AG04450 (cell line): Measurements from ENCODE around the gene VPS11. TPM values are rescaled to one million over a fixed set of nuclear protein-coding genes. Genes with fewer than 3 reads are reported as not detected.
A peak's percentile ranks its signal among the peaks of the same experiment; 100 is the strongest.

ENCODE experiments used
- CTCF ChIA-PET: fragments of 300-600, 350-600 bp; formaldehyde crosslinking; extraction: SDS; loops from one replicate; lab custom pipeline; 2022; ENCODE audit warnings: antibody characterized with exemption, inconsistent platforms; lab: Charles Lee
- POLR2A ChIA-PET: fragments of 350-600 bp; formaldehyde crosslinking; extraction: SDS; loops from one replicate; lab custom pipeline; 2021; ENCODE audit warnings: antibody characterized with exemption, inconsistent platforms; lab: Yijun Ruan, JAX
- DNase-seq: peaks from one replicate; pipeline ENCODE4 v3.0.0-alpha.2; 2011; ENCODE audit warnings: low read depth, low spot score
- H3K27ac ChIP-seq: one replicate; pipeline ENCODE4 v1.5.1; 2012; ENCODE audit warnings: low read depth, low read length, control low read depth
- H3K27me3 ChIP-seq: one replicate; pipeline ENCODE4 v1.6.0; 2012; ENCODE audit warnings: low read length; ENCODE audit not compliant: control insufficient read depth, insufficient read depth
- H3K4me3 ChIP-seq: 2 replicates; pipeline ENCODE4 v1.5.1; 2011; ENCODE audit warnings: mild to moderate bottlenecking, low read depth, low read length, control low read depth
- H3K9me3 ChIP-seq: 2 replicates; pipeline ENCODE4 v1.5.1; 2012; ENCODE audit warnings: low read length; ENCODE audit not compliant: control insufficient read depth, insufficient read depth
- polyA plus RNA-seq: library from polyadenylated mRNA; depleted of rRNA; stranded (reverse); fragments of >200 nt; gene quantifications from 2 replicates; pipeline ENCODE4 v1.2.3, GENCODE V29; 2011
- TF ChIP-seq, protein P1 (sequence below): IDR thresholded peaks from 2 replicates; pipeline ENCODE4 v1.5.1; 2011; ENCODE audit warnings: low read depth, low read length, control low read depth, inconsistent platforms

The VPS11 gene
- polyA plus RNA-seq, 1 experiment: 9.9 TPM

DNA sequence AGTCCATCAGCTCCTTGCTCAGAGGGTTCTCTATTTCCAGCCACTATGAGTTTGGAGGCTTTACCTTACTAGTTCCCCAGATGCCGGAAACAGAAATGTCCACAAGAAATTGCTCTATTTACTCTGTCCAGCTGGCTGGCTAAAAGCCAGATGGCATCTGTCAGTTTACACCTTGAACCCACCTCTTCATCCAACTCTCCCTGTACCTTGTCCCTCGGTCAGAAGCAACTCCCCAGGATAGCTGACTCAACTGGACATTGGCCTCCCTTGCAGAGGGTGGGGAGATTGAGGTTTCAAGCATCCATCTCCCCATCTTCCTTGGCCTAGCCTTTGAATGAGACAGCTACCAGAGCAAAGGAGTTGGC, 41.2 kb downstream of the VPS11 start:
- H3K4me3 ChIP-seq: peak overlapping the region; percentile 80
- H3K9me3 ChIP-seq: no peaks in the 10 kb centered on the region
- H3K27me3 ChIP-seq: no peaks in the 10 kb centered on the region
- POLR2A ChIA-PET: no interaction called here
- no peak for DNase-seq
- TF ChIP-seq, protein P1, sequence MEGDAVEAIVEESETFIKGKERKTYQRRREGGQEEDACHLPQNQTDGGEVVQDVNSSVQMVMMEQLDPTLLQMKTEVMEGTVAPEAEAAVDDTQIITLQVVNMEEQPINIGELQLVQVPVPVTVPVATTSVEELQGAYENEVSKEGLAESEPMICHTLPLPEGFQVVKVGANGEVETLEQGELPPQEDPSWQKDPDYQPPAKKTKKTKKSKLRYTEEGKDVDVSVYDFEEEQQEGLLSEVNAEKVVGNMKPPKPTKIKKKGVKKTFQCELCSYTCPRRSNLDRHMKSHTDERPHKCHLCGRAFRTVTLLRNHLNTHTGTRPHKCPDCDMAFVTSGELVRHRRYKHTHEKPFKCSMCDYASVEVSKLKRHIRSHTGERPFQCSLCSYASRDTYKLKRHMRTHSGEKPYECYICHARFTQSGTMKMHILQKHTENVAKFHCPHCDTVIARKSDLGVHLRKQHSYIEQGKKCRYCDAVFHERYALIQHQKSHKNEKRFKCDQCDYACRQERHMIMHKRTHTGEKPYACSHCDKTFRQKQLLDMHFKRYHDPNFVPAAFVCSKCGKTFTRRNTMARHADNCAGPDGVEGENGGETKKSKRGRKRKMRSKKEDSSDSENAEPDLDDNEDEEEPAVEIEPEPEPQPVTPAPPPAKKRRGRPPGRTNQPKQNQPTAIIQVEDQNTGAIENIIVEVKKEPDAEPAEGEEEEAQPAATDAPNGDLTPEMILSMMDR: no peak
- no peak overlapping the region for H3K27ac ChIP-seq
- CTCF ChIA-PET: interaction anchor here (1.2 to 2.3 kb wide), 6 partner anchors 14 to 213 kb away, joined by 3 to 11 read pairs (median 6); partner anchors contain the start of gene CBL

DNA sequence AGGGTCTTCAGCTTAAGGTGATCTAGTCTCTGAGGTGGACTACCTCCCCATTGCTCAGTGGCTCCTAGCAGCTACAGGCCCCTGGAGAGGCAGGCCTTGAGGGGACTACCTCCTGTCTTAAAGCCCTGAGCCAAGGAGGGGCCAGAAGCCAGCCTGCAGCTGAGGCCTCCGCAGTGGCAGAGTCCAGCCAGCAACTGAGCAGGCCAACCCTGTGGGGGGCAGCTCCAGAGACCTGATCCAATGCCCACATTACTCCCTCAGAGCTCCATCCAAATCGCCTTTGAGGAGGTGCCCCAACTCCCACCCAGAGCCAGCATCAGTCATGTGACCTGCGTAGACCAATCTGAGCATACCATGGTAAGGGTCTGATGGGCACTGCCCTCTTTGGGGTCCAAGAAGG, 42.2 kb downstream of the VPS11 start:
- Histone ChIP-seq H3K4me3 (no peak overlapping the region), H3K27me3 (no peaks in the 10 kb centered on the region), H3K9me3 (no peaks in the 10 kb centered on the region), H3K27ac (no peak overlapping the region)
- TF ChIP-seq, protein P1: no peak
- no peak for DNase-seq
- POLR2A ChIA-PET: interaction anchor here (1.3 kb wide), 1 partner anchor 15 kb away, joined by 3 read pairs; no protein-coding TSS in a partner anchor
- CTCF ChIA-PET: interaction anchor here (1.2 to 2.3 kb wide), 5 partner anchors 15 to 212 kb away, joined by 3 to 11 read pairs (median 6); partner anchors contain the start of gene CBL

DNA sequence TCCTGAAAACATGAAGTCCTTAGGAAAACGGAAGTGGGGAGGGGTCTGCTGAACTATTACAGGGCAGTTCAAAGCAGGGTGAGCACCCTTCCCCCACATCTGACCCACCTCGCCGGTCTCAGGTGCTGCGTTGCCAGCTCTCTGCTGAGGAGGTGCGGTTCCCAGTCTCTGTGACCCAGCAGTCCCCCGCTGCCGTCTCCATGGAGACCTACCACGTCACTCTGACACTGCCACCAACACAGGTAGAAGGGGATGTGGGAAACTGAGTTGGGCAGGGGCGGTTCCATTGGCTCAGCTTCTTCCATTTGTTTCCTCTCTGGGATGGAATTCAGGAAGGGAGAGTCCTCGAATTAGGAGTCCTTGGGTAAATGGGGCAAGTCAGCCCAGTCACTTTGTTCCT, 42.8 kb downstream of the VPS11 start:
- TF ChIP-seq, protein P1: no peak
- no peak overlapping the region for H3K27ac ChIP-seq
- no peak for DNase-seq
- ChIA-PET CTCF (interaction anchor here (2.3 kb wide), 1 partner anchor 16 kb away, joined by 6 read pairs; a partner anchor contains a TSS), POLR2A (interaction anchor here (1.3 kb wide), 1 partner anchor 16 kb away, joined by 3 read pairs; no protein-coding TSS in a partner anchor)
- H3K4me3 ChIP-seq: no peak overlapping the region
- H3K9me3 ChIP-seq: no peaks in the 10 kb centered on the region
- H3K27me3 ChIP-seq: no peaks in the 10 kb centered on the region

DNA sequence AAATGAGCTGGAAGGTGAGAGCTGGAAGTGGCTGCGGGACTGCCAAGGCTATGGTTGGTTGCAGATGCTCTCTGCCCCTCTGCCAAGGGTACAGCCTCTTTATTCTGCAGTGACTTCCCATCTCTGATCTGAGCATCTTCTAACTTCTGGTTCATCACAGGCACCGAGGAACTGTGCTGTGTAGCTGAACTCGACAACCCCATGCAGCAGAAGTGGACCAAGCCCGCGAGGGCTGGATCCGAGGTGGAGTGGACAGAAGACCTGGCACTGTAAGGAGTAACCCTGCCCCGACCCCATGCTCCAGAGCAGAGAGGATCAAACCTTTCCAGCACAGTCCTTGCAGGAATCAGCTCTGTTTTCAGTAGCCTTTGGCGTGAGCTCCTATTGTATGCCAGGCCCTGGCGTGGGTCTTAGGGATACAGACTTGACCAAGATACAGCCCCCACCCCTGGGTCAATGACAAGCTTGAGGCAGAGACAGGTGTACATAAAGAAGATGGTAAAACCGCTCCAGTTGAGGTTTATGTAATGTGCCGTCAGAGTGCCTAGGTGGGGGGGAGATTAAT, 43.8 kb downstream of the VPS11 start:
- TF ChIP-seq, protein P1: no peak
- no peak for DNase-seq
- Histone ChIP-seq H3K4me3 (no peak overlapping the region), H3K27ac (no peak overlapping the region), H3K27me3 (no peaks in the 10 kb centered on the region), H3K9me3 (no peaks in the 10 kb centered on the region)
- ChIA-PET POLR2A (interaction anchor here (0.6 kb wide), 1 partner anchor 26 kb away, joined by 9 read pairs; no protein-coding TSS in a partner anchor), CTCF (interaction anchor here (0.5 to 1.6 kb wide), 3 partner anchors 34 to 95 kb away, joined by 3 to 6 read pairs (median 5); no protein-coding TSS in a partner anchor)

DNA sequence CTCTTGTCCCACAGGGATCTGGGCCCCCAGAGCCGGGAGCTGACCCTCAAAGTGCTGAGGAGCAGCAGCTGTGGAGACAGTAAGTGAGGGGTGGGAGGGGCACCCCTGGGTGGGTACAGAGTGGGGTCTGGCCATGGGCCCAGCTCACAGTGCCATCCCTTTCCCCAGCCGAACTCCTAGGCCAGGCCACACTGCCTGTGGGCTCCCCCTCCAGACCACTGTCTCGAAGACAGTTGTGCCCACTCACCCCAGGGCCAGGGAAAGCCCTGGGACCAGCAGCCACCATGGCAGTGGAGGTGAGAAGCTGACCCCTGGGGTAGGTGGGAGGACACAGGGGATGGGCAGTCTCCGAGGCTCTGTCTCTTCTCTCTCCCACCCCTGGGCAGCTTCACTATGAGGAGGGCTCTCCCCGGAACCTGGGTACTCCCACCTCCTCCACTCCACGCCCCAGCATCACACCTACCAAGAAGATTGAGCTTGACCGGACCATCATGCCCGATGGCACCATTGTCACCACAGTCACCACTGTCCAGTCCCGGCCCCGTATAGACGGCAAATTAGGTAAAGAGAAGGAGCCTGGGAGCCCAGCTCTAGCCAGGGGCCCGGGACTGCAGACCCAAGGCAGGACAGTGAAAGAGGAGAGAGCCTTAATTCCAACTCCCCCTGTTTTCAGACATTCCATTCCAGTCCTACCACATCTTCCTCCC, 44.8 kb downstream of the VPS11 start:
- ChIA-PET POLR2A (no interaction called here), CTCF (interaction anchor here (0.5 to 1.6 kb wide), 5 partner anchors 33 to 226 kb away, joined by 3 to 6 read pairs (median 3); no protein-coding TSS in a partner anchor)
- Histone ChIP-seq H3K27ac (no peak overlapping the region), H3K27me3 (no peaks in the 10 kb centered on the region), H3K9me3 (no peaks in the 10 kb centered on the region), H3K4me3 (no peak overlapping the region)
- TF ChIP-seq, protein P1: no peak
- no peak for DNase-seq
